Activated naive CD8-positive, alpha-beta T cell treated with anti-CD3 and anti-CD28 coated beads for 36 hours (primary cell): ENCODE results near the gene OMA1. TPM values are rescaled to one million over a fixed set of nuclear protein-coding genes. Genes with fewer than 3 reads are reported as not detected.
"Not testable (repeated sequence)": the region's sequence is repeated elsewhere in the genome, so short reads cannot be mapped to it uniquely, and the experiment has no call there.

ENCODE experiments used
- DNase-seq: peaks from one replicate; pipeline ENCODE4 v3.0.0; 2021
- H3K27ac Mint-ChIP-seq: one replicate; pipeline ENCODE4 v1.8.0; 2022; ENCODE audit warnings: mild to moderate bottlenecking, moderate library complexity, mixed read lengths
- H3K27me3 Mint-ChIP-seq: one replicate; pipeline ENCODE4 v1.8.0; 2022; ENCODE audit warnings: mild to moderate bottlenecking, mixed read lengths
- H3K36me3 Mint-ChIP-seq: one replicate; pipeline ENCODE4 v1.8.0; 2021; ENCODE audit warnings: mild to moderate bottlenecking, mixed read lengths
- H3K4me1 Mint-ChIP-seq: one replicate; pipeline ENCODE4 v1.8.0; 2021; ENCODE audit warnings: mixed read lengths
- H3K4me3 Mint-ChIP-seq: one replicate; pipeline ENCODE4 v1.8.0; 2022; ENCODE audit warnings: mild to moderate bottlenecking, moderate library complexity, mixed read lengths
- H3K9me3 Mint-ChIP-seq: one replicate; pipeline ENCODE4 v1.8.0; 2022; ENCODE audit warnings: mixed read lengths
- total RNA-seq, 2 experiments: library from RNA; stranded (reverse); gene quantifications; one replicate each; pipeline ENCODE4 v1.2.3, GENCODE V29; 2021

The OMA1 gene
- total RNA-seq, 2 experiments from 2014 or later, result 13.1 to 13.8 TPM

GRCh38 chr1:58513956-58514355 is 32.6 kb downstream of the OMA1 start:
- peaks cover 18% of the 10 kb centered on the region for H3K4me1 Mint-ChIP-seq
- peaks cover 26% of the 10 kb centered on the region for H3K36me3 Mint-ChIP-seq
- no peaks in the 10 kb centered on the region for H3K27me3 Mint-ChIP-seq
- peaks cover 6% of the 10 kb centered on the region for H3K9me3 Mint-ChIP-seq
- no peak overlapping the region for H3K27ac Mint-ChIP-seq
- no peak overlapping the region for H3K4me3 Mint-ChIP-seq
- DNase-seq, result no peak

- Mint-ChIP-seq H3K36me3 (peaks cover 32% of the 10 kb centered on the region), H3K4me1 (peaks cover 16% of the 10 kb centered on the region), H3K4me3 (no peak overlapping the region), H3K27me3 (no peaks in the 10 kb centered on the region), H3K9me3 (peaks cover 6% of the 10 kb centered on the region), H3K27ac (no peak overlapping the region)
- no peak for DNase-seq
Observed at GRCh38 chr1:58508629-58509028, 37.9 kb downstream of the OMA1 start.

- H3K27ac Mint-ChIP-seq, result no peak overlapping the region
- H3K27me3 Mint-ChIP-seq, result no peaks in the 10 kb centered on the region
- DNase-seq, result no peak
- H3K4me3 Mint-ChIP-seq, result no peak overlapping the region
- H3K36me3 Mint-ChIP-seq, result peaks cover 28% of the 10 kb centered on the region
- H3K4me1 Mint-ChIP-seq, result peaks cover 32% of the 10 kb centered on the region
- H3K9me3 Mint-ChIP-seq, result no peaks in the 10 kb centered on the region
Observed at GRCh38 chr1:58505286-58505685, 41.2 kb downstream of the OMA1 start.

GRCh38 chr1:58502519-58502918 is 44.0 kb downstream of the OMA1 start:
- Mint-ChIP-seq H3K27me3 (no peaks in the 10 kb centered on the region), H3K9me3 (no peaks in the 10 kb centered on the region), H3K36me3 (peaks cover 14% of the 10 kb centered on the region), H3K27ac (peak overlapping the region; percentile 22), H3K4me3 (no peak overlapping the region), H3K4me1 (peaks cover 35% of the 10 kb centered on the region)
- no peak for DNase-seq

GRCh38 chr1:58500043-58500442 is 46.5 kb downstream of the OMA1 start:
- no peak for DNase-seq
- H3K27me3 Mint-ChIP-seq, result no peaks in the 10 kb centered on the region
- peaks cover 27% of the 10 kb centered on the region for H3K36me3 Mint-ChIP-seq
- H3K27ac Mint-ChIP-seq, result no peak overlapping the region
- H3K4me3 Mint-ChIP-seq, result no peak overlapping the region
- H3K9me3 Mint-ChIP-seq, result no peaks in the 10 kb centered on the region
- H3K4me1 Mint-ChIP-seq, result peaks cover 38% of the 10 kb centered on the region

- Mint-ChIP-seq H3K4me1 (peaks cover 30% of the 10 kb centered on the region), H3K4me3 (no peak overlapping the region), H3K27ac (no peak overlapping the region), H3K36me3 (peaks cover 27% of the 10 kb centered on the region), H3K27me3 (no peaks in the 10 kb centered on the region), H3K9me3 (peaks cover 3% of the 10 kb centered on the region)
- DNase-seq, result no peak
Observed at GRCh38 chr1:58497499-58497898, 49.0 kb downstream of the OMA1 start.

- H3K4me3 Mint-ChIP-seq, result no peak overlapping the region
- DNase-seq, result no peak
- peaks cover 32% of the 10 kb centered on the region for H3K36me3 Mint-ChIP-seq
- H3K9me3 Mint-ChIP-seq, result peaks cover 6% of the 10 kb centered on the region
- H3K4me1 Mint-ChIP-seq, result peaks cover 22% of the 10 kb centered on the region
- H3K27ac Mint-ChIP-seq, result no peak overlapping the region
- no peaks in the 10 kb centered on the region for H3K27me3 Mint-ChIP-seq
Observed at GRCh38 chr1:58496042-58496441, 50.5 kb downstream of the OMA1 start.

GRCh38 chr1:58488914-58489313 is 57.6 kb downstream of the OMA1 start:
- not testable (repeated sequence) for H3K4me1 Mint-ChIP-seq, H3K27ac Mint-ChIP-seq, H3K9me3 Mint-ChIP-seq, H3K4me3 Mint-ChIP-seq, H3K27me3 Mint-ChIP-seq, DNase-seq
- H3K36me3 Mint-ChIP-seq, result peaks cover 36% of the 10 kb centered on the region

- no peak overlapping the region for H3K27ac Mint-ChIP-seq
- peaks cover under 1% of the 10 kb centered on the region for H3K9me3 Mint-ChIP-seq
- H3K4me1 Mint-ChIP-seq, result peaks cover 8% of the 10 kb centered on the region
- no peak overlapping the region for H3K4me3 Mint-ChIP-seq
- H3K27me3 Mint-ChIP-seq, result no peaks in the 10 kb centered on the region
- H3K36me3 Mint-ChIP-seq, result peaks cover 33% of the 10 kb centered on the region
- DNase-seq, result no peak
Observed at GRCh38 chr1:58487002-58487401, 59.5 kb downstream of the OMA1 start.

- H3K4me1 Mint-ChIP-seq, result peaks cover 7% of the 10 kb centered on the region
- H3K27me3 Mint-ChIP-seq, result no peaks in the 10 kb centered on the region
- peaks cover 1% of the 10 kb centered on the region for H3K9me3 Mint-ChIP-seq
- peaks cover 30% of the 10 kb centered on the region for H3K36me3 Mint-ChIP-seq
- H3K27ac Mint-ChIP-seq, result no peak overlapping the region
- no peak for DNase-seq
- no peak overlapping the region for H3K4me3 Mint-ChIP-seq
Observed at GRCh38 chr1:58481962-58482361, 64.6 kb downstream of the OMA1 start.

GRCh38 chr1:58480191-58480590 is 66.3 kb downstream of the OMA1 start:
- peaks cover 2% of the 10 kb centered on the region for H3K4me1 Mint-ChIP-seq
- H3K27me3 Mint-ChIP-seq, result no peaks in the 10 kb centered on the region
- peaks cover 23% of the 10 kb centered on the region for H3K36me3 Mint-ChIP-seq
- DNase-seq, result no peak
- H3K27ac Mint-ChIP-seq, result no peak overlapping the region
- H3K4me3 Mint-ChIP-seq, result no peak overlapping the region
- H3K9me3 Mint-ChIP-seq, result peaks cover 1% of the 10 kb centered on the region

GRCh38 chr1:58477390-58477789 is 69.1 kb downstream of the OMA1 start:
- no peak overlapping the region for H3K27ac Mint-ChIP-seq
- H3K27me3 Mint-ChIP-seq, result no peaks in the 10 kb centered on the region
- no peak for DNase-seq
- no peak overlapping the region for H3K4me3 Mint-ChIP-seq
- H3K36me3 Mint-ChIP-seq, result peaks cover 19% of the 10 kb centered on the region
- H3K4me1 Mint-ChIP-seq, result peaks cover 2% of the 10 kb centered on the region
- H3K9me3 Mint-ChIP-seq, result peaks cover 1% of the 10 kb centered on the region

GRCh38 chr1:58476179-58476578 is 70.3 kb downstream of the OMA1 start:
- Mint-ChIP-seq H3K9me3 (no peaks in the 10 kb centered on the region), H3K36me3 (peaks cover 12% of the 10 kb centered on the region), H3K4me1 (no peaks in the 10 kb centered on the region), H3K4me3 (no peak overlapping the region), H3K27ac (no peak overlapping the region), H3K27me3 (no peaks in the 10 kb centered on the region)
- no peak for DNase-seq

- no peak for DNase-seq
- Mint-ChIP-seq H3K27me3 (no peaks in the 10 kb centered on the region), H3K27ac (no peak overlapping the region), H3K36me3 (peaks cover 4% of the 10 kb centered on the region), H3K4me3 (no peak overlapping the region), H3K9me3 (no peaks in the 10 kb centered on the region), H3K4me1 (no peaks in the 10 kb centered on the region)
Observed at GRCh38 chr1:58469476-58469875, 77.0 kb downstream of the OMA1 start.

GRCh38 chr1:58469016-58469415 is 77.5 kb downstream of the OMA1 start:
- DNase-seq, result no peak
- H3K27ac Mint-ChIP-seq, result no peak overlapping the region
- H3K9me3 Mint-ChIP-seq, result no peaks in the 10 kb centered on the region
- H3K36me3 Mint-ChIP-seq, result peaks cover 4% of the 10 kb centered on the region
- no peaks in the 10 kb centered on the region for H3K27me3 Mint-ChIP-seq
- no peak overlapping the region for H3K4me3 Mint-ChIP-seq
- H3K4me1 Mint-ChIP-seq, result no peaks in the 10 kb centered on the region

- H3K27ac Mint-ChIP-seq, result no peak overlapping the region
- no peak for DNase-seq
- peaks cover 4% of the 10 kb centered on the region for H3K36me3 Mint-ChIP-seq
- H3K4me1 Mint-ChIP-seq, result no peaks in the 10 kb centered on the region
- H3K4me3 Mint-ChIP-seq, result no peak overlapping the region
- no peaks in the 10 kb centered on the region for H3K27me3 Mint-ChIP-seq
- H3K9me3 Mint-ChIP-seq, result no peaks in the 10 kb centered on the region
Observed at GRCh38 chr1:58468612-58469011, 77.9 kb downstream of the OMA1 start.
